GM12801 (cell line): ENCODE data around the gene PPP1R37.

Experiments used
- CTCF ChIP-seq: IDR thresholded peaks from one replicate; pipeline ENCODE4 v1.5.1; 2011; ENCODE audit warnings: control low read depth; ENCODE audit not compliant: insufficient read length; ENCODE audit errors: extremely low read depth

The PPP1R37 gene

GRCh38 chr19:45175515-45176345, 82.8 kb downstream of the PPP1R37 start:
- no peak for TF ChIP-seq CTCF

GRCh38 chr19:45177817-45178261, 84.9 kb downstream of the PPP1R37 start, which contains the start of gene TRAPPC6A:
TRAPPC6A (minus strand) TSS chr19:45178237; CDS start chr19:45178218, 19 bp downstream.
- no peak for TF ChIP-seq CTCF

- TF ChIP-seq CTCF, result no peak
These were observed 85.5 kb downstream of the PPP1R37 start, which contains the start of gene BLOC1S3 for GRCh38 chr19:45178262-45179071. BLOC1S3 (plus strand) TSS chr19:45178784; CDS start chr19:45179297, 513 bp downstream.

- no peak for TF ChIP-seq CTCF
These were observed 86.3 kb downstream of the PPP1R37 start for GRCh38 chr19:45179072-45179891.

GRCh38 chr19:45179892-45180370, 87.0 kb downstream of the PPP1R37 start:
- TF ChIP-seq CTCF, result no peak

- TF ChIP-seq CTCF, result no peak
These were observed 88.0 kb downstream of the PPP1R37 start for GRCh38 chr19:45180936-45181335.
